Subcutaneous abdominal adipose tissue (tissue), 5 donors: Measurements from ENCODE around the gene ZFR2.
"Not testable (repeated sequence)": the region's sequence is repeated elsewhere in the genome, so short reads cannot be mapped to it uniquely, and the experiment has no call there.

Experiments
- H3K27ac ChIP-seq: one replicate; pipeline ENCODE4 v1.7.0; 2013; ENCODE audit warnings: low read depth, mild to moderate bottlenecking, inconsistent platforms, low read length, moderate library complexity
- H3K27me3 ChIP-seq, 5 donors: one replicate each; pipeline ENCODE4 v1.7.0; 2013; ENCODE audit warnings: low read length in 5 of 5, inconsistent platforms in 1 of 5; ENCODE audit not compliant: control insufficient read depth in 5 of 5, insufficient read depth in 4 of 5
- H3K36me3 ChIP-seq, 5 donors: one replicate each; pipeline ENCODE4 v1.7.0; 2013; ENCODE audit warnings: low read length in 5 of 5; ENCODE audit not compliant: control insufficient read depth in 5 of 5, insufficient read depth in 5 of 5
- H3K4me1 ChIP-seq, 5 donors: one replicate each; pipeline ENCODE4 v1.7.0; 2013; ENCODE audit warnings: low read length in 5 of 5, mild to moderate bottlenecking in 3 of 5, moderate library complexity in 1 of 5; ENCODE audit not compliant: control insufficient read depth in 5 of 5, insufficient read depth in 5 of 5
- H3K4me3 ChIP-seq, 5 donors: one replicate each; pipeline ENCODE4 v1.7.0; 2013; ENCODE audit warnings: low read length in 5 of 5, low read depth in 1 of 5
- H3K9ac ChIP-seq, 5 donors: one replicate each; pipeline ENCODE4 v1.7.0; 2013; ENCODE audit warnings: low read length in 5 of 5, mild to moderate bottlenecking in 4 of 5, moderate library complexity in 3 of 5
- H3K9me3 ChIP-seq, 5 donors: one replicate each; pipeline ENCODE4 v1.7.0; 2013; ENCODE audit warnings: low read length in 5 of 5; ENCODE audit not compliant: control insufficient read depth in 5 of 5
- donor health status: healthy.
- donor health status: healthy.
- donor health status: healthy.
- donor health status: healthy.
- donor health status: healthy.

ZFR2 gene

GRCh38 chr19:3879656-3880055 lies 10.8 kb upstream of the ZFR2 start:
- no peak overlapping the region for H3K27ac ChIP-seq
- H3K4me1 ChIP-seq = no peaks in the 10 kb centered on the region
- peaks cover 25 to 55% (median 32%) of the 10 kb centered on the region in 5 donors for H3K27me3 ChIP-seq
- no peak overlapping the region for H3K9ac ChIP-seq
- no peak overlapping the region for H3K4me3 ChIP-seq
- peaks cover 0 to 3% (median 0%) of the 10 kb centered on the region in 5 donors for H3K9me3 ChIP-seq
- H3K36me3 ChIP-seq = no peaks in the 10 kb centered on the region

GRCh38 chr19:3874695-3875094 lies 5.9 kb upstream of the ZFR2 start:
- H3K36me3 ChIP-seq = not testable (repeated sequence)

GRCh38 chr19:3873151-3873550 lies 4.3 kb upstream of the ZFR2 start:
- H3K4me3 ChIP-seq = no peak overlapping the region
- H3K9ac ChIP-seq = no peak overlapping the region
- H3K4me1 ChIP-seq = peaks cover 0 to 7% (median 0%) of the 10 kb centered on the region in 5 donors
- peaks cover 0 to 4% (median 0%) of the 10 kb centered on the region in 5 donors for H3K9me3 ChIP-seq
- no peak overlapping the region for H3K27ac ChIP-seq
- peaks cover 13 to 26% (median 18%) of the 10 kb centered on the region in 5 donors for H3K27me3 ChIP-seq
- H3K36me3 ChIP-seq = no peaks in the 10 kb centered on the region

More at GRCh38 chr19:3874695-3875094, 5.9 kb upstream of the ZFR2 start:
- peaks cover 9 to 29% (median 10%) of the 10 kb centered on the region in 5 donors for H3K27me3 ChIP-seq
- not testable (repeated sequence) for H3K4me3 ChIP-seq, H3K9me3 ChIP-seq, H3K27ac ChIP-seq, H3K9ac ChIP-seq, H3K4me1 ChIP-seq

DNA sequence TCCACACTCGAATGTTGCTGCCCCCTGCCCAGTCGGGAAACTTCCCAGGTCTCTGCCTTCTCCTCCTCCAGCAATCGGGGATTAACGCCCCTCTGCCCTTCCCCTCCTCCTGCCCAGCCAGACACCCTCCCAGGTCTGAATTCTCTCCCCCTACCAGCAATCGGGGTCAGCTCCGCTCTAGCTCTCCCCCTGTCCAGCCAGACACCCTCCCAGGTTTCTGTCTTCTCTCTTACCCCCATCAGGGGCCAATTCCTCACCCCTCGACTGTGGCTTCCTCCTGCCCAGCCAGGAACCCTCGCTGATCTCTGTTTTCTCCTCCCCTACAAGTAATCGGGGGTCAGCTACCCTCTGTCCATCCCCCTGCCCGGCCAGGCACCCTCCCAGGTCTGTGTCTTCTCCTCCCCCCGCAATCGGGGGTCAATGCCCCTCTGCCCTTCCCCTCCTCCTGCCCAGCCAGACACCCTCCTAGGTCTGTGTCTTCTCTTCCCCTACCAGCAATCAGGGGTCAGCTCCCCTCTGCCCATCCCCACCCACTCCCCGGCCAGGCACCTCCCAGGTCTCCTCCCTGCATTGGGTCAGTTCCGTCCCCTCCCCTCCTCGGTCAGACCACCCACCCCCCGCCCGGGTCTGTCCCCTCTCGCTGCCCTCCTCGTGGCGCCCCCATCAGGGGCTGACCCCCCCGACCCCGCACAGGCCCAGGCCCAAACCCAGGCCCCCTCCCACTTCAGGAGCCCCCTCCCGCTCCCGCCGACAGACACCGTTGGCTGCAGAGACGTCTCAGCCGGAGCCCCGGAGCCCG lies 668 bp downstream of the ZFR2 start:
- Histone ChIP-seq H3K36me3 (no peaks in the 10 kb centered on the region), H3K27me3 (peaks cover 25 to 44% (median 29%) of the 10 kb centered on the region in 5 donors), H3K27ac (no peak overlapping the region), H3K9me3 (peaks cover 0 to 4% (median 0%) of the 10 kb centered on the region in 5 donors), H3K4me3 (no peak overlapping the region), H3K9ac (no peak overlapping the region), H3K4me1 (peaks cover 0 to 7% (median 0%) of the 10 kb centered on the region in 5 donors)

DNA sequence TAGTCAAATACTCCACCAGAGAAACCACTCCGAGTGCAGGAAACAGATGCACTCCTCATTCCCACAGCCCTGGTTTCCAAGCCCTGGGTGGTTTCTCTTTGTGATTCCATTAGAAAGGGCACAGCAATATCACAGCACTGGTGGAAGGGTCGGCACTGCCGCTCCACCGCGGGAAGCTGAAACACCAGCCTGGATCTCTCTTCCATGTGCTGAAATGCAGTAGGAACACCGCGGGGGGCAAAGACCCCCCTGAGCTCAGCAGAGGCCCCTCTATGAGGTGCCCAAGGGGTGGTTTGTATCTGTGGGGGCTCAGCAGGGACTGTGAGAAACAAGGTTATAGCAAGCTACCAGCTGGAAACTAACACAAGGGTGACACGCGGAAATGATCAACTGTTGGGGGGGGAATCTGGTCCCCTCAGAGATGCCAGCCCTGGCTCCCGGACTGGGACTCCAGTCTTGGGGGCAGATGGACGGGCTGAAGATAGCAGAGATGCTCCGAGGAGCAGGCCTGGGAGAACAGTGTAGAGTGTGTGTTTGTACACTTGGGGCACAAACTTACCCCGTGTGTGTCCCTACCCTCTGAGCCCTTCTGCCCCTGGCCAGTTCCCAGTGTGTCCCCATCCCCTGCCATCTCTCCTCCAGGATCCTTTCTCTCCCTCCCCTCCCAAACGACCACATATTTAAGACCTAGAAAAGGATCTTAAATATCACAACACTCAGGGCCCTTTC lies 1.8 kb downstream of the ZFR2 start:
- Histone ChIP-seq H3K27me3 (peaks cover 23 to 47% (median 29%) of the 10 kb centered on the region in 5 donors), H3K36me3 (no peaks in the 10 kb centered on the region), H3K4me1 (peaks cover 0 to 7% (median 0%) of the 10 kb centered on the region in 5 donors), H3K27ac (no peak overlapping the region), H3K9me3 (peaks cover 0 to 4% (median 0%) of the 10 kb centered on the region in 5 donors), H3K4me3 (no peak overlapping the region), H3K9ac (no peak overlapping the region)

DNA sequence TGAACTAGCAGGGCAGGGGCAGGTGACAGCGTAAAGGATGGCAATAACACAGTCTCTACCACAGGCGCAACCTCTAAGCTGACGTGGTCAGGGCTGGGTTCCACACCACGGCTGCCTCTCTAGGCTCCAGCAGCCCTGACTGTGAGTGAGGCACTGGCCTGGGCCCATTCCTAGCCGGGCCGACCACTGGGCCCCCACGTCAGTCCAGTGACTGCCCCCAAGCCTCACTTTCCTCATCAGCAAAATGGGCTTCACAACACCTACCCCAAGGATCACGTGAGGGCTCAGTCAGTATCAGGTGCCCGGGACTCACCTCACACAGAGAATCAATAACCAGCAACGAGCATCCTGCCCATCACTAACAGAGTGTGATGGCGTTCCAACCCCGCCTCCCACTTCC lies 5.2 kb downstream of the ZFR2 start:
- Histone ChIP-seq H3K4me3 (no peak overlapping the region), H3K27me3 (peaks cover 17 to 28% (median 18%) of the 10 kb centered on the region in 5 donors), H3K4me1 (peaks cover 0 to 1% (median 0%) of the 10 kb centered on the region in 5 donors), H3K9me3 (no peaks in the 10 kb centered on the region), H3K9ac (no peak overlapping the region), H3K36me3 (no peaks in the 10 kb centered on the region), H3K27ac (no peak overlapping the region)

DNA sequence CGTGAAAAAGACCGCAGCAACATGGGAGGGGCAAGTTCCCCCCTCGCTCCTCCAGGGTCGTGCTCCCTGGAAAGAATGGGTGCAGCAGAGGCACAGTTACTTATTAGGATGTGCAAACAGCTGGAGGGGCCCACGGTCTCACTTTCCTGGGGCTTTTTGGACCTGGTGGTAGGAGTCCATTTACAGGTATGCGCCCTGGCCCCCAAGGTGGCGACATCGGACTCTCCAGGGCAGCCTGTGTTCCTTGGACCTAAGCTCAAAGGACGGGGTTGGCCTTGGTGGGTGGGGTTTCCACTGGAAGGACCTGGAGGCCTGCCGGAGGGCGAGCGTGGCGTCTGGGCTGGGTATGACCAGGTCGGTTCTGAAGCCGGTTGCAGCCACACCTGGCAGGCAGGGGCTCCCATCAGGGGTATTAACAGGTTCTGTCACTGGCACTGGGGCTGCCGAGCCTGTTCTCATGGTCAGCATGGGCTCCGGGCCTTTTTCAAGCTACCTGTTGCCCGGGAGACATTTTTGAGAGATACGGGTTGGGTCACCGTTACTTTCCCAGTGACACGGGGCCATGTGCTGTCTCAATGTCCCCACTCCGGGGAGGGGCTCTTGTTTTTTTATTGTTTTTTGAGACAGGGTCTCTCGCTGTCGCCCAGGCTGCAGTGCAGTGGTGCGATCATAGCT lies 5.9 kb downstream of the ZFR2 start:
- no peak overlapping the region for H3K27ac ChIP-seq
- H3K9me3 ChIP-seq = no peaks in the 10 kb centered on the region
- no peak overlapping the region for H3K9ac ChIP-seq
- H3K27me3 ChIP-seq = peaks cover 12 to 24% (median 14%) of the 10 kb centered on the region in 5 donors
- no peak overlapping the region for H3K4me3 ChIP-seq
- no peaks in the 10 kb centered on the region for H3K36me3 ChIP-seq
- H3K4me1 ChIP-seq = no peaks in the 10 kb centered on the region

GRCh38 chr19:3860499-3860898 lies 8.3 kb downstream of the ZFR2 start:
- Histone ChIP-seq H3K9me3 (no peaks in the 10 kb centered on the region), H3K9ac (no peak overlapping the region), H3K27ac (no peak overlapping the region), H3K36me3 (no peaks in the 10 kb centered on the region), H3K27me3 (peaks cover 0 to 12% (median 2%) of the 10 kb centered on the region in 5 donors), H3K4me1 (no peaks in the 10 kb centered on the region), H3K4me3 (no peak overlapping the region)

GRCh38 chr19:3857449-3858003 lies 11.3 kb downstream of the ZFR2 start:
- H3K27me3 ChIP-seq = peaks cover 0 to 4% (median 0%) of the 10 kb centered on the region in 5 donors
- no peak overlapping the region for H3K4me3 ChIP-seq
- no peak overlapping the region for H3K27ac ChIP-seq
- H3K4me1 ChIP-seq = no peaks in the 10 kb centered on the region
- no peak overlapping the region for H3K9ac ChIP-seq
- no peaks in the 10 kb centered on the region for H3K36me3 ChIP-seq
- H3K9me3 ChIP-seq = peaks cover 1 to 4% (median 4%) of the 10 kb centered on the region in 5 donors
